ENCODE measurements around the gene DGCR6L. TPM values are rescaled to one million over a fixed set of nuclear protein-coding genes. Genes with fewer than 3 reads are reported as not detected.
"Not testable (repeated sequence)": the region's sequence is repeated elsewhere in the genome, so short reads cannot be mapped to it uniquely, and the experiment has no call there.

Gene DGCR6L
- total RNA-seq, 1 donor from 2014 or later = 45.2 TPM

GRCh38 chr22:20290578-20291248 is 29.1 kb downstream of the DGCR6L start:
- H3K4me3 ChIP-seq = no peak overlapping the region
- H3K27me3 ChIP-seq (ENCODE audit: low read depth) = peaks cover 30% of the 10 kb centered on the region
- DNase-seq = no peak
- H3K4me1 ChIP-seq = no peaks in the 10 kb centered on the region
- no peak overlapping the region for H3K27ac ChIP-seq (replicated peaks)
- no peaks in the 10 kb centered on the region for H3K9me3 ChIP-seq (replicated peaks)
- no peaks in the 10 kb centered on the region for H3K36me3 ChIP-seq
- TF ChIP-seq CTCF (IDR thresholded peaks at IDR 0.05; ENCODE audit: borderline replicate concordance) = no peak
- intact Hi-C loops (cut with micrococcal nuclease) = no loop called here

GRCh38 chr22:20290045-20290392 is 29.8 kb downstream of the DGCR6L start:
- no peak overlapping the region for H3K4me3 ChIP-seq
- no peak for TF ChIP-seq CTCF (IDR thresholded peaks at IDR 0.05; ENCODE audit: borderline replicate concordance)
- intact Hi-C loops (cut with micrococcal nuclease) = no loop called here
- DNase-seq = no peak
- no peak overlapping the region for H3K27ac ChIP-seq (replicated peaks)
- H3K27me3 ChIP-seq (ENCODE audit: low read depth) = peaks cover 30% of the 10 kb centered on the region
- no peaks in the 10 kb centered on the region for H3K36me3 ChIP-seq
- H3K9me3 ChIP-seq (replicated peaks) = no peaks in the 10 kb centered on the region
- H3K4me1 ChIP-seq = no peaks in the 10 kb centered on the region

- H3K4me3 ChIP-seq; H3K36me3 ChIP-seq; H3K27ac ChIP-seq (replicated peaks); H3K9me3 ChIP-seq (replicated peaks); DNase-seq; H3K4me1 ChIP-seq: not testable (repeated sequence)
- H3K27me3 ChIP-seq (ENCODE audit: low read depth) = peaks cover 30% of the 10 kb centered on the region
- intact Hi-C loops (cut with micrococcal nuclease) = loop anchor here (5.0 kb wide), 1 partner anchor 132 kb away; no protein-coding TSS in a partner anchor
Measured at GRCh38 chr22:20289182-20290044, 30.4 kb downstream of the DGCR6L start.

GRCh38 chr22:20286784-20287423 is 33.0 kb downstream of the DGCR6L start:
- H3K9me3 ChIP-seq (replicated peaks); H3K36me3 ChIP-seq; DNase-seq; H3K4me3 ChIP-seq; H3K27ac ChIP-seq (replicated peaks); H3K4me1 ChIP-seq: not testable (repeated sequence)
- peaks cover 30% of the 10 kb centered on the region for H3K27me3 ChIP-seq (ENCODE audit: low read depth)
- intact Hi-C loops (cut with micrococcal nuclease) = loop anchor here (5.0 kb wide), 1 partner anchor 130 kb away; no protein-coding TSS in a partner anchor

- intact Hi-C loops (cut with micrococcal nuclease) = loop anchor here (5.0 kb wide), 1 partner anchor 129 kb away; no protein-coding TSS in a partner anchor
Measured at GRCh38 chr22:20286312-20286660, 33.6 kb downstream of the DGCR6L start.

GRCh38 chr22:20285473-20286311 is 34.2 kb downstream of the DGCR6L start:
- H3K4me3 ChIP-seq; H3K9me3 ChIP-seq (replicated peaks): not testable (repeated sequence)
- peaks cover 24% of the 10 kb centered on the region for H3K27me3 ChIP-seq (ENCODE audit: low read depth)

More at GRCh38 chr22:20286312-20286660, 33.6 kb downstream of the DGCR6L start:
- H3K4me3 ChIP-seq; H3K27ac ChIP-seq (replicated peaks); H3K36me3 ChIP-seq; H3K4me1 ChIP-seq; H3K9me3 ChIP-seq (replicated peaks); DNase-seq: not testable (repeated sequence)
- H3K27me3 ChIP-seq (ENCODE audit: low read depth) = peaks cover 29% of the 10 kb centered on the region

More at GRCh38 chr22:20285473-20286311, 34.2 kb downstream of the DGCR6L start:
- TF ChIP-seq CTCF (IDR thresholded peaks at IDR 0.05; ENCODE audit: borderline replicate concordance) = peak; percentile 79
- not testable (repeated sequence) for H3K4me1 ChIP-seq; H3K36me3 ChIP-seq; H3K27ac ChIP-seq (replicated peaks)
- intact Hi-C loops (cut with micrococcal nuclease) = loop anchor here (5.0 kb wide), 1 partner anchor 128 kb away; no protein-coding TSS in a partner anchor
- peak; percentile 73 for DNase-seq

All from left ventricle myocardium inferior (tissue), 1 donor.